HG03469 (cell line): ENCODE data around the gene GDPD5.

ENCODE experiments used
- ATAC-seq: cut with Tn5 transposase; IDR thresholded peaks from one replicate; pipeline ENCODE4 v1.9.1; 2021; ENCODE audit warnings: mild to moderate bottlenecking, moderate library complexity, moderate number of reproducible peaks; ENCODE audit not compliant: unreplicated experiment

GDPD5 gene

GRCh38 chr11:75525433-75526191 lies at the start of gene GDPD5:
TSS of gene GDPD5 (minus strand) at chr11:75525941. CDS start at chr11:75477735, 48,206 bp downstream.
- peak; percentile 64 for ATAC-seq

DNA sequence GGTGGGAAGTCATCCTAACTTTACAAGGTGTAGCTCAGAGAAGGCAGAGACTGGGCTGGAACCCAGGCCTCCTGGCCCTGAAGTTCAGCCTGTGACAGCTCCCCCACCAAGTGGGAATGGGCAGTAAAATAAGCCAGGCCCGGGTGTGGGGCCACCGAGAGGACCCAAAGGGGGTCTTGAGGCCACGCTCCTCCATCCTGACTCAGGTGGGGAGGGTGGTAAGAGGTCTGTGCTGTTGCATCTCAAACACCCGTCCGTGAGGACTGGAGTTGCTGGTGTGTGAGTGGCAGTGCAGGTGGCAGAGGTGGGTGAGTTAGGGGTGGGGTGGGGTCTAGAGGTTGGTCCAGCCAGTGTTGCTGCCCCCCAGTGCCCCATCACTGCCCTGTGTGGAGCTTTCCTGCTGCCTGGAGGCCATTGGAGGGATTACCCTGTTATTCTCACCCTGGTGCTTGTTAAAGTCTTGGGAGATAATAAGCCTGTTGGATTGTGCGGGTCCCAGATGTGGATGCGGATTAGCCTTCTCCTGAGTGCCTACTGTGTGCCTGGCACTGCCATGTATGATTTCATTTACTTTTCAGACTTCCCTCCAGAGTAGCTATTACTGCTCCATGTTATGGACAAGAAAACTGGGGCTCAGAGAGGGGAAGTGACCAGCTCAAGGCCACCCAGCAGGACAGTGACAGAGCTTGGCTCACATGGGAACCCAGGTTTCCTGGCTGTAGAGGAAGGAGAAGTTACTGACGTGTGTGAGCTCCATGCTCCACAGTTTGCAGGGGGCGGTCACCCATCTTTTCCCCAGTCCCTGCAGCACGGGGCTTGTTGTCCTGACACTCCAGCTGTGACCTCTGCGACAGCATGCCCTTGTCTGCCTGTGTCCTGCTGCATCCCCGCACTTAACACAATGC lies 49.2 kb upstream of the GDPD5 start:
- ATAC-seq, result no peak

DNA sequence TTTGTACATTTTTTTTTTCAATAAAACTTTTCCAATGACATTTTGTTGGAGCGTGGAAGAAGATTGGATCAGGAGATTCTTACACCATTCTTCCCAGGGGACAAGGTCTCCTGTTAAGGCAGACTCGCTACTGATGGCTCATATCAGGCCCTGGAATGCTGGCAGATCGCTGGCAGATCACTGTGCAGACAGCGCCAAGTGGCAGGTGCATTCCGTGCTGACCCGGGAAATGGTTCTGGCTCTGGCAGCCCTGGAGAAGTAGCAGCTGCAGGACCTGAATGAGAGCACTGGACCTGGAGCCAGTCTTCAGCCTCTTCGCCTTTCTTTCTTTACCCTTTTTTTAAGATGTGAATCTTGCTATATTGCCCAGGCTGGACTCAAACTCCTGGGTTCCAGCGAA lies 47.0 kb upstream of the GDPD5 start:
- ATAC-seq, result no peak

DNA sequence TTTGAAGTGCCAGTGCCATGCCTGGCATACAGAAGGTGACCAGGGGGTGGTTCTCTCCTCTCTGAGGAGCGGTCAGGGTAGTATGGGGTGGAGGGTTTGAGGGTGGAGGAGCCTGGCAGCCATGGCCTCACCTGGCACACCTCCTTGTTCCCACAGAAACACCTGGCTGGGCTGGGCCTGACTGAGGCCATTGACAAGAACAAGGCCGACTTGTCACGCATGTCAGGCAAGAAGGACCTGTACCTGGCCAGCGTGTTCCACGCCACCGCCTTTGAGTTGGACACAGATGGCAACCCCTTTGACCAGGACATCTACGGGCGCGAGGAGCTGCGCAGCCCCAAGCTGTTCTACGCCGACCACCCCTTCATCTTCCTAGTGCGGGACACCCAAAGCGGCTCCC lies 45.9 kb upstream of the GDPD5 start:
- ATAC-seq, result no peak

- no peak for ATAC-seq
Observed at GRCh38 chr11:75570559-75571139, 44.9 kb upstream of the GDPD5 start.

- no peak for ATAC-seq
Observed at GRCh38 chr11:75568616-75569219, 43.0 kb upstream of the GDPD5 start.

DNA sequence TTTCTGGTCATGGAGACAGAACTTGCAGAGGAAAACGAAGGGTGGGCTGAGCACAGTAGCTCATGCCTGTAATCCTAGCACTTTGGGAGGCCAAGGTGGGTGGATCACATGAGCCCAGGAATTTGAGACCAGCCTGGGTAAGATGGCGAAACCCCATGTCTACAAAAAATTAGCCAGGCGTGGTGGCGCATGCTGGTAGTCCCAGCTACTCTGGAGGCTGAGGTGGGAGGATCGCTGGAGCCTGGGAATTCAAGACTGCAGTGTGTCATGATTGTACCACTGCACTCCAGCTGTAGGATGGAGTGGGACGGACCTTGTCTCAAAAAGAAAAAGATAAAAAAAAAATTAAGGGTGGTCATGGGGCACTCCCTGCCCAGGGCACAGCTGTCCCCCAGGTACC lies 42.2 kb upstream of the GDPD5 start:
- ATAC-seq, result no peak

DNA sequence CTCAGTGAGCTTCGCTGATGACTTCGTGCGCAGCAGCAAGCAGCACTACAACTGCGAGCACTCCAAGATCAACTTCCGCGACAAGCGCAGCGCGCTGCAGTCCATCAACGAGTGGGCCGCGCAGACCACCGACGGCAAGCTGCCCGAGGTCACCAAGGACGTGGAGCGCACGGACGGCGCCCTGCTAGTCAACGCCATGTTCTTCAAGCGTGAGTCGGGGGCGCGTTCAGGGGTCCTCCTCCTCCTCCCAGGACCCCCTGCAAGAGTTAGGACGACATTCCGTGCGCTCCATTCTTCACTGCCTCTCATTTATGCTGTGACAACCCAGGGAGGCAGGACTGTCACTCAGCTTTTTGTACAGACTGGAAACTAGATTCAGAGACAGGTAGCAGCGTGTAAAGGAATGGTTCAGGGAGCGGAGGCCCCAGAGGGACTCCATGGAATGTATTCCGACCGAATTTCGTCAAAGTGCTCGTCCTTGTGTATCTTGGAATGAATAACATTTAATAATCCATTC lies 41.1 kb upstream of the GDPD5 start:
- ATAC-seq, result no peak

GRCh38 chr11:75565916-75566762 lies 40.4 kb upstream of the GDPD5 start:
- no peak for ATAC-seq

DNA sequence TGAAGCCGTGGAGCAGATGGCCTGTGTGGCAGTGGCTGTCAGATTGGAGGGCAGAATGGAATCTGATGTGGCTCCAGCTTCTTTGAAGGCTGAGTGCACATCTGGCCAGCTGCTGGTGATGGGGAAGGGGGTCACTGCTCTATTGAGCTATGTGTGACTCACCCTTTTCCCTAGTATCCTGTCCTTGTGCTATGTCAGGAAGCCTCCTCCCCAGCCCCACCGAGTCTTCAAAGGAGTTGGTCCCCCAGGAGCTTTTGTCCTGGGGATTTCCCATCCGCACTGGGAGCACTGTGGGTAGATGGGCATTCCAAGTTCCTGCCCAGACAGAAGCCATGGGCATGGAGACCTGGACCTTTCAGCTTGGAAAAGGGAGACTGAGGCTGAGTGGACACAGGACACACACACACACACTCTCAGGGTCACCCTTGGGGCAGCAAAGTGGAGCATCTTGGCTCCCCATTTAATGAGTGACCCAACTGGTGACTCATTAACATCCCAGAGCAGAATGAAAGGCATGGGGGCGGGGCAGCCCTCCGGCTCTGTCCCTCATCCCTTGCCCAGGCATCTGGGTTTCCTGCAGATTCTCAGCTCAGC lies 39.6 kb upstream of the GDPD5 start:
- ATAC-seq, result no peak

DNA sequence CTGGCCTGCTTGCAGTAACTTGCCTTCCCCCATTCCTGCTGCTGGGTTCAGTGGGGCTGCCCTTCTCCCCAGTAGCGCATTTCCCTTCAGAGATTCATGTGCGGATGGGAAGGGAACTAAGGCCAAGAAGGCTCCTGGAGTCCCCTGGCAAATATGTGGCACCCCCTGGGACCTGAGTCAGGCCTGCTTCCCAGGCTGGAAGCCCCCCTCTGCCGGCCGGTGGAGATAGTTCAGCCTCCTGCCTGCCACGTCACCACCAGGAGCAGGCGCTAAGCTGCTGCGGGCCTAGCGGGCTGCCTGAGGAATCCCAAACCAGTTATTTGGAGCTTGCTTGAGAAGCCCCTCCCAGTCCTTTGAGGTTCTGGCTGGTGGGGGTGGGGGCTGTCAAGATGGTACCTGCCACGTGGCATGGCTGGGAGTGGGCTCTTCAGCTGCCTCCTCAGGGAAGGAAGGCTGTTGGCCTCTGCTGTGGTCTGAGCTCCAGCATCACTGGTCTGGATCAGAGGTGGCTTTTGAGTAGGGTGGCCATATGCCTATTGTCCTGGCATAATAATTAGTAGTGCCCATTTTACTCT lies 38.3 kb upstream of the GDPD5 start:
- no peak for ATAC-seq

GRCh38 chr11:75563501-75563977 lies 37.8 kb upstream of the GDPD5 start:
- no peak for ATAC-seq

DNA sequence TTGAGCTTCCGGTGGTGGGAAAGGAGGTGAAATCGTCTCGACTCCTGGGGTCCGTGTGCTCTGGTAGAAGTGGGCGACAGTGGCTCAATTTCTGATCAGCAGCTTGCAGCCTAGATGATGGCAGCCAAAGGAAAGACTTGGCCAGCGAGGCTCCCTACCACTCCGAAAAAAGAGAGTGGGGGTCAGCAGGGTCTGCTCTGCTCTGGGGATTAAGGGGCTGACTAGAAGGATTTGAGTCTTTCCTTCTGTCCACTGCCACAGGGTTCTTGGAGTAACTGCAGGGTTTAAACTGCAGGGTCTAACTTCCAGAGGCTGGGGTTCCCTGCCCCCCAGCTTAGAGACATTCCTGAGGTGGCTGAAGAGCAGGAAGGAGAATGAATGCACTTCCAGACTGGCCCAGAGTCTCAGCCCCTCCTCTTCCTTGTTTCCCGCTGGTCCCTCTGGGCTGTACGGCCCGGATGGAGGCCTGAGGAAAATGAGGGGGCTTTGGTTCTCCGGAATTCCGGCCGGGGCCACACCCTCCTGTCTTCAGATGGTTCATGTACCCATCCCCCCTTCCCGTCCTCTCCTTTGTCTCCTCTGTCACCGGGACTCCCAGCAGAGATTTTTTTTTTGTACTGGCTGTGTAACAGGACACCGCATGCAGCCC lies 37.2 kb upstream of the GDPD5 start:
- no peak for ATAC-seq

GRCh38 chr11:75562048-75562835 lies 36.5 kb upstream of the GDPD5 start, which contains the start of gene SERPINH1:
TSS of gene SERPINH1 (plus strand) at chr11:75562253. CDS start at chr11:75566350, 4,097 bp downstream.
- ATAC-seq, result no peak

GRCh38 chr11:75561426-75562047 lies 35.8 kb upstream of the GDPD5 start:
- ATAC-seq, result no peak

DNA sequence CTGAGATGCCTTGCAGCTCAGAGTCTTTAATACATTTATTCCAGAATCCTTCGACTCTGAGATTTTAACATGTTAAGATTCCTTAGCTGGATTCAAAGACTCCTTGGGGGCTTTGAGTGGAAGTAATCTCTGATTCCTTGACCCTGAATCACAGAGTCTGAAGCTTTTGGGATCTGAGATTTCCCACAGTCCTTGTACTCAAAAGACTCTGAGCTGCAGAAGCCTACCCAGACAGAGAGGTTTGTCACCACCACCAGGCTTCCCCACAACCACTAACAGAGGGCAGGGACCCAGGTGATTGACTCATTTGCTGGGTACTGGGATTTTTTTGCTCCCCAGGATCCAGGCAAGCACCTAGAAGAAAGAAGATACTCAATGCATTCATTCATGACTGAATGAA lies 34.9 kb upstream of the GDPD5 start:
- ATAC-seq, result no peak
